Body of pancreas (tissue), 4 donors: ENCODE results near the gene DHRS1.

Experiments
- POLR2A ChIP-seq, 3 donors: fragments of 450-650 bp; IDR thresholded peaks; one replicate each; pipeline ENCODE4 v1.6.1; 2016; ENCODE audit warnings: antibody characterized with exemption in 3 of 3, mild to moderate bottlenecking in 2 of 3
- TF ChIP-seq, protein P1 (sequence below), 7 experiments: fragments of 450-650 bp in 4 of 7; fragments of 200-600 bp in 3 of 7; sonication (generic) in 3 of 7; IDR thresholded peaks; one replicate each; pipeline ENCODE4 v1.5.1; 2016 to 2019; ENCODE audit warnings: antibody characterized with exemption in 7 of 7

DNA sequence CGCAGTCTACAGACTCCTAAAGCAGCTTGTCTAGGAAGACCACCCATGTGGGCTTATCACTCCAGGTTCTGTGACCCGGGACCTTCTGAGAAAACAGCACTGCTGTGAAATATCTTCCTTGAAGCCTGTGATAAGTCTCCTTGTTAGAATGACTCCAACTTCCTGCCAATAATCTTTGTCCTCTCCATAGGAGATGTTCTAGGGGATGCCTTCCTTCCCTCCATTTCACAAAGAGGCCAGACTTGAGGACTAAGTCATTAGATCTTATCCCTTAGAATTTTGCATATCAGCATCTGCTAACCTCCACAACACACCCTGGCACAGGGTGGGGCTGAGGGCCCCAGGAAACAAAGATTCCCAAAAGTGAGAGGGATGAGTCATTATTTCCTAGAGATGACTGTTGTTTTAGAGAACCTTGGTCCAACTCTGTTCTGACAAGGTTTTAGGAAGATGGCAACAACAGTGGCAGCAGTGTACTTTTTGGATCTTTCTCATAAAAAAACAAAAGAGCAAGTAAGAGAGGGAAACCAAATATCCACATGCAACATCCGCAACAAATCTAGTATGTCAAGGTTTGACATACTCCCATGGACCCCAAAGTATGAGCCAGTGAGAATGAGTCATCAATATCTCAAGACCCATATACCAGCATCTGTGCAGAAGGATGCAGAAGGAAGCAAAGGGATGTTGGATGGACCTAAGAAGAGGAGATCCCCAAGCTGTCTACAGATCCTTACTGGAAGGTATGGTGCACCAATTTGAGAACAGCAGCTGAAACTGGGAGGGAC, 17.8 kb upstream of the DHRS1 start:
- TF ChIP-seq POLR2A (IDR thresholded peaks at IDR 0.05): no peak
- TF ChIP-seq, protein P1, sequence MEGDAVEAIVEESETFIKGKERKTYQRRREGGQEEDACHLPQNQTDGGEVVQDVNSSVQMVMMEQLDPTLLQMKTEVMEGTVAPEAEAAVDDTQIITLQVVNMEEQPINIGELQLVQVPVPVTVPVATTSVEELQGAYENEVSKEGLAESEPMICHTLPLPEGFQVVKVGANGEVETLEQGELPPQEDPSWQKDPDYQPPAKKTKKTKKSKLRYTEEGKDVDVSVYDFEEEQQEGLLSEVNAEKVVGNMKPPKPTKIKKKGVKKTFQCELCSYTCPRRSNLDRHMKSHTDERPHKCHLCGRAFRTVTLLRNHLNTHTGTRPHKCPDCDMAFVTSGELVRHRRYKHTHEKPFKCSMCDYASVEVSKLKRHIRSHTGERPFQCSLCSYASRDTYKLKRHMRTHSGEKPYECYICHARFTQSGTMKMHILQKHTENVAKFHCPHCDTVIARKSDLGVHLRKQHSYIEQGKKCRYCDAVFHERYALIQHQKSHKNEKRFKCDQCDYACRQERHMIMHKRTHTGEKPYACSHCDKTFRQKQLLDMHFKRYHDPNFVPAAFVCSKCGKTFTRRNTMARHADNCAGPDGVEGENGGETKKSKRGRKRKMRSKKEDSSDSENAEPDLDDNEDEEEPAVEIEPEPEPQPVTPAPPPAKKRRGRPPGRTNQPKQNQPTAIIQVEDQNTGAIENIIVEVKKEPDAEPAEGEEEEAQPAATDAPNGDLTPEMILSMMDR (IDR thresholded peaks at IDR 0.05): no peak
